DND-41 (cell line): ENCODE measurements around the gene FNDC3B.

Experiments
- ATAC-seq: fragments of 200-7000 bp; cut with Tn5 transposase; 3 replicates; pipeline ENCODE4 v1.9.1; 2021; ENCODE audit warnings: low read depth; ENCODE audit not compliant: insufficient read depth
- DNase-seq: peaks from one replicate; pipeline ENCODE4 v3.0.0-alpha.2; 2020
- H2AFZ ChIP-seq: 2 replicates; pipeline ENCODE4 v1.6.0; 2012; ENCODE audit warnings: low read depth, low read length
- H3K27ac ChIP-seq: 2 replicates; pipeline ENCODE4 v1.5.1; 2012; ENCODE audit warnings: low read length, inconsistent platforms
- H3K27me3 ChIP-seq: fragments of 200-600 bp; sonication (generic); 2 replicates; pipeline ENCODE4 v1.6.0; 2012; ENCODE audit warnings: low read length, mild to moderate bottlenecking, inconsistent platforms; ENCODE audit not compliant: insufficient read depth, poor library complexity
- H3K36me3 ChIP-seq: 2 replicates; pipeline ENCODE4 v1.5.1; 2012; ENCODE audit warnings: low read length, inconsistent platforms; ENCODE audit not compliant: insufficient read depth
- H3K4me1 ChIP-seq: 2 replicates; pipeline ENCODE4 v1.5.1; 2012; ENCODE audit warnings: mild to moderate bottlenecking, low read length; ENCODE audit not compliant: insufficient read depth
- H3K4me2 ChIP-seq: 2 replicates; pipeline ENCODE4 v1.6.0; 2012; ENCODE audit warnings: mild to moderate bottlenecking, moderate library complexity, low read length, inconsistent platforms; ENCODE audit not compliant: insufficient read depth
- H3K4me3 ChIP-seq, 2 experiments: fragments of 200-600 bp in 1 of 2; shearing (Covaris generic) in 1 of 2; 2 replicates each; pipeline ENCODE4 v1.5.1; 2012 to 2016; ENCODE audit warnings: inconsistent platforms in 2 of 2, low read length in 2 of 2, mild to moderate bottlenecking in 2 of 2, low read depth in 1 of 2, moderate library complexity in 1 of 2
- H3K79me2 ChIP-seq: 2 replicates; pipeline ENCODE4 v1.6.0; 2012; ENCODE audit warnings: low read length, inconsistent platforms; ENCODE audit not compliant: insufficient read depth
- H3K9ac ChIP-seq: 2 replicates; pipeline ENCODE4 v1.6.0; 2012; ENCODE audit warnings: low read depth, mild to moderate bottlenecking, inconsistent platforms, low read length, moderate library complexity
- H3K9me3 ChIP-seq: 2 replicates; pipeline ENCODE4 v1.5.1; 2012; ENCODE audit warnings: low read length, moderate library complexity, mild to moderate bottlenecking, inconsistent platforms; ENCODE audit not compliant: insufficient read depth, severe bottlenecking
- H4K20me1 ChIP-seq: 2 replicates; pipeline ENCODE4 v1.6.0; 2012; ENCODE audit warnings: low read length; ENCODE audit not compliant: insufficient read depth
- CTCF ChIP-seq: IDR thresholded peaks from 2 replicates; pipeline ENCODE4 v1.5.1; 2012; ENCODE audit warnings: borderline replicate concordance, low read length, moderate library complexity, mild to moderate bottlenecking; ENCODE audit not compliant: poor library complexity, severe bottlenecking; ENCODE audit errors: extremely low read depth
- EZH2 ChIP-seq: IDR thresholded peaks from 3 replicates; pipeline ENCODE4 v1.6.1; 2012; ENCODE audit warnings: borderline replicate concordance, low read depth, mild to moderate bottlenecking, moderate library complexity, low read length, inconsistent platforms; ENCODE audit not compliant: severe bottlenecking

FNDC3B gene

DNA sequence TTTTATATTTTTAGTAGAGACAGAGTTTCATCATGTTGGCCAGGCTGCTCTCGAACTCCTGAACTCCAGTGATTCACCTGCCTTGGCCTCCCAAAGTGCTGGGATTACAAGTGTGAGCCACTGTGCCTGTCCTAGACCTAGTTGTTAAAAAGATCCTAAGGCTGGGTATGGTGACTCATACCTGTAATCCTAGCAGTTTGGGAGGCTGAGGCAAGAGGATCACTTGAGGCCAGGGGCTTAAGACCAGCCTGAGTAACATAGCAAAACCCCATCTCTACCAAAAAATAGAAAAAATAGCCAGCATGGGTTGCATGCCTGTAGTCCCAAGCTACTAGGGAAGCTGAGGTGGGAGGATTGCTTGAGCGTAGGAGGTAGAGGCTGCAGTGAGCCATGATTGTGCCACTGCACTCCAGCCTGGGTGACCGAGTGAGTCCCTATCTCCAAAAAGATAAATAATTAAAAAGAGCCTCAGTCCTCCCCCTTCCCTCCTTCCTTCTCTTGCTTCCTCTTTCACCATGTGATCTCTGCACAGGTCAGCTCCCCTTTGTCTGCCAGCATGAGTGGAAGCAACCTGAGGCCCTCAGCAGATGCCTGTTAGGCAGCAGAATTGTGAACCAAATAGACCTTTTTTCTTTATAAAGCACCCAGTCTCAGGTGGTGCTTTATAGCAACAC is 9.8 kb upstream of the FNDC3B start:
- Histone ChIP-seq H4K20me1 (no peaks in the 10 kb centered on the region), H3K27ac (no peak overlapping the region), H3K4me3 (no peak overlapping the region), H2AFZ (no peak overlapping the region), H3K36me3 (no peaks in the 10 kb centered on the region), H3K27me3 (no peaks in the 10 kb centered on the region), H3K4me2 (no peak overlapping the region), H3K79me2 (no peaks in the 10 kb centered on the region), H3K9me3 (no peaks in the 10 kb centered on the region), H3K9ac (no peak overlapping the region), H3K4me1 (no peaks in the 10 kb centered on the region)
- ATAC-seq (no peak), DNase-seq (no peak)
- TF ChIP-seq CTCF (no peak), EZH2 (no peak)

- H3K4me3 ChIP-seq, result no peak overlapping the region
- H3K9ac ChIP-seq, result no peak overlapping the region
- H3K79me2 ChIP-seq, result no peaks in the 10 kb centered on the region
- no peak overlapping the region for H3K4me2 ChIP-seq
- ATAC-seq (no peak), DNase-seq (no peak)
- no peak overlapping the region for H3K27ac ChIP-seq
- no peaks in the 10 kb centered on the region for H3K36me3 ChIP-seq
- no peaks in the 10 kb centered on the region for H4K20me1 ChIP-seq
- no peak overlapping the region for H2AFZ ChIP-seq
- H3K9me3 ChIP-seq, result no peaks in the 10 kb centered on the region
- H3K27me3 ChIP-seq, result no peaks in the 10 kb centered on the region
- no peaks in the 10 kb centered on the region for H3K4me1 ChIP-seq
- TF ChIP-seq EZH2, result no peak
- no peak for TF ChIP-seq CTCF
Measured at GRCh38 chr3:172030181-172030580, 9.2 kb upstream of the FNDC3B start.

- Histone ChIP-seq H3K79me2 (no peaks in the 10 kb centered on the region), H4K20me1 (no peaks in the 10 kb centered on the region), H3K9ac (no peak overlapping the region), H3K9me3 (no peaks in the 10 kb centered on the region), H2AFZ (no peak overlapping the region), H3K4me2 (no peak overlapping the region), H3K4me3 (no peak overlapping the region), H3K27ac (no peak overlapping the region), H3K4me1 (no peaks in the 10 kb centered on the region), H3K36me3 (no peaks in the 10 kb centered on the region), H3K27me3 (no peaks in the 10 kb centered on the region)
- ATAC-seq, result no peak
- DNase-seq, result no peak
- TF ChIP-seq CTCF, result no peak
- TF ChIP-seq EZH2, result no peak
Measured at GRCh38 chr3:172031996-172032395, 7.4 kb upstream of the FNDC3B start.
